NCI-H2196 treated with DMSO at 0.1 percent for 48 hours (cell line): ENCODE data around the gene SLC9A7.
"Not testable (repeated sequence)": the region's sequence is repeated elsewhere in the genome, so short reads cannot be mapped to it uniquely, and the experiment has no call there.

Experiments
- DNase-seq: peaks from one replicate; lab custom pipeline; 2025; ENCODE audit not compliant: unreplicated experiment; lab: John Stamatoyannopoulos, UW

The SLC9A7 gene

GRCh38 chrX:46754586-46755061 lies 4.3 kb downstream of the SLC9A7 start:
- no peak for DNase-seq

DNA sequence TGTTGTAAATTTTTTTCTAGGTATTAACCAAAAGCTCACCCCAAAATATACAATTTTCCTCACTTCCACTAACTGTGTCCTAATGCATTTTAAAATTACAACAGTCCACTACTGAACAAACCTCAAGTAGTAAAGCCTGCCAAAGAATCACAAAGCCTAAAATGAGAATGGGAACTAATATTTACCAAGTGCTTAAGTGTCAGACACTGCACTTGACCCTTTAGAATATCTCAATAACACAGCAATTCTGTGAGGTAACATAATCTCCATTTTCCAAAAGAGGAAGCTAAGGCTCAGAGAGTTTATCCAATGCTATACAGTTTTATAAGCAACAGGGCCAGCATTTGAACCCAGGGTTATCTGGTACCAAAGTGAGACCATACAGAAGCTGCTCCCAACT lies 4.9 kb downstream of the SLC9A7 start:
- DNase-seq: peak; percentile 14

DNA sequence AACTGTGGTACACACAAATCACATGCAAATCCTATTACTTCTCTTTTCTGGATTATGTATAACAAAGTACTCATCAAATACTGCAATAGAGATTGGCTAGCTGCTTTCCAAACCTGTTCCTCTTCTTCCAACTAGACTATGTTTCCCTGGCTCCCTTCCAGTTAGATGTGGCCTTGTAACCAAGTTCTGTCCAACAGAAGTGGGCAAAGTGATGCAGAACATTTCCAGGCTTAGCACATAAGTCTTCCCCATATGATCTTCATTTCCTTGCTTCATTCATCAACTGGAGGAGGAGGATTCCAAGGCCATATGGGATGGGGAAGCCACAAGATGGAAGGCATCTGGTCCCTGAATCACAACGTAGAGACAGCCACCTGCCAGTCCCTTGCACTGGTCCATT lies 8.0 kb downstream of the SLC9A7 start:
- DNase-seq: no peak

GRCh38 chrX:46744009-46744408 lies 14.9 kb downstream of the SLC9A7 start:
- DNase-seq: no peak

DNA sequence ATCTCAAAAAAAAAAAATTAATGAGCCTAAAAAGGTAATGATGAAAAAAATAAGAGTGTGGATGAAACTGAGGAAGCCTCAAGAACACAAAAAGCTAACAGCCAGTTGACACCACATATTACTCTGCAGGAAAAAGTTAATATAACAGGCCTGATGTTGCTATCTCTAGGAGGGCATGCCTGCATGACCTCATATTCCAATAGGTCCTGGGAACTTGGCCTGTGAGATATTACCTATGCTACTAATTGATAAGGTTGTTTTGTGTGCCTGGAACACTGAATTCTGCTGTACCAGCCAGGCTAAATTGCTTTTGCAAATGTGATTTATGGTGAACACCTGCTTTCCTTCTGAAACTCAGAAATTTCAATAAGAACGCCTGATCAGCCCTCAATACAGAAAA lies 15.9 kb downstream of the SLC9A7 start:
- no peak for DNase-seq

- no peak for DNase-seq
Measured at GRCh38 chrX:46739736-46740135, 19.2 kb downstream of the SLC9A7 start.

DNA sequence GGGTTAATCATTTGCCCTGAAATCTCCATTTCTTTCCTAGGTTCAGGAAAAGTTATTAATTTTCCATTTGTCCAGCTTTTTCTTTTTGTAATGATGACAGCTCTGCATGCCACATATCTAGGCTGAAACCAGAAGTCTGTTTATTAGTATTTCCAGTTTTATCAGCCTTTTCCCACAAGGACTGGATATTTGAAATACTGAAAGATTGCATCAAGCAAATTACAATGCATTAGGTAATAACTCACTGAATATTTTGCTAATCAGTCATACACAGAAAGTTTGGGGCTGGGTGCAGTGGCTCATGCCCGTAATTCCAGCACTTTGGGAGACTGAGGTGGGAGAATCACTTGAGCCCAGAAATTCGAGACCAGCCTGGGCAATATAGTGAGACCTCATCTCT lies 21.5 kb downstream of the SLC9A7 start:
- no peak for DNase-seq

GRCh38 chrX:46737041-46737440 lies 21.9 kb downstream of the SLC9A7 start:
- DNase-seq: no peak

DNA sequence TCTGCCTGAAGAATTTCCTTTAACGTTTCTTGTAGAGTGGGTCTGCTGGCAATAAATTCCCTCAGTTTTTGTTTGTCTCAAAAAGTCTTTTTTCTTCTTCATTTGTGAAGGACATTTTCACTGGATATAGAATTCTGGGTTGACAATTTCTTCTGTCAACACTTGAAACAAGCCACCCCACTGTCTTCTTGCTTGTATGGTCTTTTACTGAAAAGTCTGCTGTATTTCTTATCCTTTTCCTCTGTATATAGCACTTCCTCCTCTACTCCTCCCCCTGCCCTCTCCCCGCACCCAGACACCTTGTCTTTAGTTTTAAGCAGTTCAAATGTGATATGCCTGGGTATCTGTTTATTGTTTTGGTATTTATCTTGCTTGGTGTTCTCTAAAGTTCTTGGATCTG lies 23.3 kb downstream of the SLC9A7 start:
- DNase-seq: no peak

DNA sequence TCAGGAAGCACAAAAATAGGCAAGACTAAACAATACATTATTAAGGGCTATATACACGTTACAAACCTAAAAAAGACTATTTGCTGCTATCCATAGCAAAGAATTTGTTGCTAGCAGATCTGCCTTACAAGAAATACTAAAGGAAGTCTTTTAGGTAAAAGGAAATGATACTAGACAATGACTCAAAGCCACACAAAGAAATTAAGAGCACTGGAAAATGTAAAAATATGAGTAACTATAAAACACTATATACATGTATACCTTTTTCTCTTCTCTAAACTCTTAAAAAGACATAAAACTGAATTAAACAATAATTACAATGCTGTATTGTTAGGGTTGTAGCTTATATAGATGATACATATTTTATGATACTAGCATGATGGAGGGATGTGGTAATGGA lies 25.7 kb downstream of the SLC9A7 start:
- no peak for DNase-seq

DNA sequence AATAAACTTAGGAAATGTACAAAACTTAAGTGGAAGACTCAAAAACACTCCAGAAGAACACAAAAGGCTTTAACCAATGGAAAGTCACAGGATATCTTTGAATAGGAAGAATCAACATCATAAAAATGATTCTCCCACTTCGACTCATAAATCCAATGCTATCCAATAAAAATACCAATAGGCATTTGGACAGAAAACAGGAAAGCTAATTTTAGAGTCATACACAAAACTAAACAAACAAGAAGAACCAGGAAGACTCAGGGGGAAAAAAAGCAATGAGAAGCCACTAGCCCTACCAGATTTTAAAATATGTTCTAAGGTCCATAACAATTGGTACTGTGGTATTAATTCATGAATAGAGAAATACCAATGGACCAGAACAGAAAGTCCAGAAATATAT lies 28.2 kb downstream of the SLC9A7 start:
- DNase-seq: no peak

DNA sequence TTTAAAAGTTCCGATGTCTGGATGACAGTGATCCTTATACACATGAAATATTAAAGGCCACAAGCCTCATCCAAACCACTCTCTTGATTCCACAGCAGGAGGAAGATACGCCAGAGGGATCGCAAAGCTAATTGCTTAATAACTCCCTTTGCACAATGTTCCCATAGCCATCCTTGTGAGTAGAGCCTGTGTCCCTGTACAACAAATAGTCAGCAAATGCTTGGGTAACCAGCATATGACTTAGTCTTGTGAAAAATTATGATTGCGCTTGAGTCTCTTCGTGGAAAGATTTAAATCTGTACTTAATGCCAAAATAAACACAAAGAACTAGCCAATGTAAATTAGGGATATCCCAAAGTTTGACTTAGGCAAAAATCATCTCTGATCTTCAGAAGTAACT lies 31.5 kb downstream of the SLC9A7 start:
- DNase-seq: no peak

GRCh38 chrX:46723569-46723927 lies 35.4 kb downstream of the SLC9A7 start:
- DNase-seq: not testable (repeated sequence)

DNA sequence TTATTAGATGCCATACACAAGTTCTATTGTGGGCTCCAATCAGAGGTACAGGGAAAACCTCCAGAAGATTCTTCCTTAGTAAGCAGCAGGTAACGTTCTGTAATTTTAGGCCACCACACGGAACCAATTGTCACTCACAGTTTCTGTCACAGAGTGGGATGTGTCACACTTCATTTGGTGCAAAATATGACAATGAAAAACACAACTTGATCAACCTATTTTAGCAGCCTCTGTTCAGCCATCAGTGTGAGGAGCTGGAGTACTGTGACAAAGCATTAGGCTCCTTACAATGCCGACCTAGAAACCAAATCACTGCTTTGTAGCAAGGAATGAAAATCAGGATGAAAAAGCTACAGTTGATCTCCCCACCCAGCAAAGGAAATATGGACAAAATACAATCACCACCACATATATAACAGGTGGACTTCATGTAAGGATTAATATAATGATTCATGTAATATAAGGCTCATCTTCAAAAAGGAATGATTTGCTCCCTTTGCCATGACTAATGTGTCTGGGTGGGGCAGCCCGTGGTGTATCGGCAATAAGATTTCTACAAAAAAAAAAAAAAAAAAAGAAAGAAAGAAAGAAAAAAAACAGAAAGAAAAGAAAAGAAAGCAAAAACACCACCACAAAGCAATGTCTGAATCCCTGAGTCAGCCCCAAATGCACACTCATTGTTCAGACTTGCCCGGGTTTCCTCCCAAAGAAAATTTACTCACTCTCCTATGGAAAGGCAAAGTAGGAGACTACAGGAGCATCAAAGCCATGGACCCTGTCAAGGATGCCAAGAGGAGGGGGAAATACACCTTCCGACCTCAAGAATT lies 36.0 kb downstream of the SLC9A7 start:
- no peak for DNase-seq

DNA sequence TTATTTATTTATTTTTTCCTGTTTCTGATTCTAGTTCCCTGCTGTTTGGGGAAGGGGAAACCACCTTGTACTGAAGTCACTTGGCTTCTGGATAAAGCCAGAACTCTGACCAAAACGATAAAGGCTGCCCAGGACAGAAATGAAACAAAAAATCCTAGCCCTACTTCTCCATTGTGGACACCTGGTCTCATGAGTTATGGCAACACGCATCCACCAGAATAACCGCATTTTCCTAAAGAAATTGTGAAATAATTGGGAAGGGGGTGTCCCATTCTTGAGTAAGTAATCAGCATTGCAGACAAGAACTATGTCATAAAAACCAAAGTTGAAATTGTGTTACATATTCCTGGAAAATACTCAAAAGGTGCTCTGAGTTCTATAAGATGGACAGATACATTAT lies 42.1 kb downstream of the SLC9A7 start:
- DNase-seq: no peak

DNA sequence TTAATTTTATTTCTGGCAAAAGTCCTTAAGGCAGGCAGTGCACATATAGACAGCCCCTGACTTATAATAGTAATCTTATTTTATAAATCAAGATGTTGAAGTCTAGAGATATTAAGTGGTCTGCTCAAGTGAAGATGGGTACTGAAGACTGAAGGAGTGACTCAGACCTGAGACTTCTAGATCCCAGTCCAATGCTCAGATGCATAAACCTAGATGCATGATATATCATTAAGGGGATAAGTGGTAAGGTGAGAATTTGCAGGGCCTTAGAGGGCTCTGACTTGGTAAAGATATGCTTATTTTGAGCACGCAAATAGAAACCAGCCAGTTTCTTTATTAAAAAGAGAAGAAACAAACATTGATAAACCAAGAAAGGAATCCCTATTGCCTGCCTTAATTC lies 42.9 kb downstream of the SLC9A7 start:
- no peak for DNase-seq

DNA sequence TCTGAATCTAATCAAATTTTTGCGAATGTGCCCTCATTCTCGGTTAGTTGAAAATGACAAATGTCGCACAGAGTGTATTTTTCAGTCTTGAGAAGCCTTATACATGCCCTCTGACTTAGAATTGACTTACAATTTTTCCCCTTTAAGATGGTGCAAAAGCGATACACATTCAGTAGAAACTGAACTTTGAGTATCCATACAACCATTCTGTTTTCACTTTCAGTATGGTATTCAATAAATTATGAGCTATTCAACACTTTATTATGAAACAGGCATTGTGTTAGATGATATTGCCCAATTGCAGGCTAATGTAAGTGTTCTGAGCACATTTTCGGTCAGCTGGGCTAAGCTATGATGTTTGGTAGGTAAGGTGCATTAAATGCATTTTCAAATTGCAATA lies 43.4 kb downstream of the SLC9A7 start:
- DNase-seq: no peak

DNA sequence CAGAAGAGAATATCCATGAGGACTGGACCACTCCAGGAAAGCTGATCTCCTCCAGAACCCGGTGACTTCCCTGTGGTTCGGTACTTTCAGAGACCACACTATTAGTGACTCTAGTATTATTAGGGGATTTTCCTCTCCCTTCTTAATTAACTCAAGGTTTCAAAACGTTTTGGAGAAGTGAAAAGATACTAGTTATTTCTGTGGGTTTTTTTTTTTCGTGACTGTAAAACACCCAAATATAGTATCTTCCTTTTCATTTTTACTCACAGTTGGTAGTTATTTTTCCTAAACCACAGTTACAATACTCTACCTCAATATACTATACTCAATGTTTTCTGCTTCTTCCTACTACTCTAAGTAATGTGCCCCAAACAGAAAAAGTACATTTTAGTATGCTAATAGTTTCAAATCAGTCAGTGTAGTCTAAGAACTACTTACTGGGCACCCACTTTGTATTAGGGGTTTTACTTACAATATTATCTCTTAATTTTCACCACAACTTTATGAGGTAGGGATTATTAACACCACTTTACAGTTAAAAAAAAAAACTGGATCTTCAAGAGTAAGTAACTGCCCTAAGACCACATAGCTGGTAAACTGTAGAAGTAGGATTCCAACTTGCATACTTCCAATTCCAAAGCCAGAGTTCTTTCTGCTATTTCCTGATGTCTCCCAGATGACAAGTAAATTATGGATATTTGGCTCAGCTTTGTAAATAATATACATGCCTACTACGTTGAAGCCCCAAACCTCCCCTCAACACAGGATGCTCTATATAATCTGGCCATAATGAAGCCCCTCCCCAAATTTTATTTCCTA lies 45.0 kb downstream of the SLC9A7 start:
- no peak for DNase-seq

DNA sequence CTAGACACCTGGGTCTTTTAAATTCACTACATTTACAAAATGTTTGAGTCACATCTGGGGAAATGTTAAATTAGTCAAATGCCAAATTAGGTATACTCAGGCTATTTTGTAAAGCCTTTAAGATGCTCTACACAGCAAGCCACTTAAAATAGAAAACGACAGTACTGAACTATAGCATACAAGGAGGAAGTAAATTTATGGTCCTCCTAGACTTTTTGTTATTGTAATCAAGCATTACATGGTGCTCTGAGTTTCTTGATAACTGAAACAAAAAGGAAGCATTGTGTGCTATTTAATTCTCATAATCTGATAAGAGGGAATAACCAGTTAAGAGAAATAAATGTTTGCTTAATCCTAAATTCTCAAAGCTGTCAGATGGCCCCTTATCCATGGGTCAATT lies 46.2 kb downstream of the SLC9A7 start:
- DNase-seq: no peak

- DNase-seq: no peak
Measured at GRCh38 chrX:46710927-46711623, 47.8 kb downstream of the SLC9A7 start.

DNA sequence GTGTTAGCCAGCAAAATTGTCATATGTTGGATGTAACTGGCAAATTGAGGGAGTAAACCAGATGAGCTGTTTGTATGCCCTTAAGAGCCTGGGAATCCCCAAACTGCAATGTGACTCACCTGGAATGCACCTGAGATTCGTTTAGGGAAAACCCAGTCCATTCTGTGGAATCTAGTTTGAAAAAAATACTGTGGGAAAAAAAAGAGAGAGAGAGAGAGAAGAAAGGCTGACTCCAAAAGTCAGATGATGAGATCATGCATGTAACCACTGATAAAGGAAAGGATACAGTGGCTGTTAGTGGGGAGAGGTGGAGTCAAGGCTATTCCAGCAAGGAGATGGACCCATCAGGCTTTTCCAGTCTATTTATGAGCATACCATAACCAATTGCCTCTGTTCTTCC lies 48.5 kb downstream of the SLC9A7 start:
- no peak for DNase-seq
